T-helper 2 cell treated with Interferon-gamma antibody and Interleukin-4, amounts not matched to agents 5 μg/mL and 100 μg/mL, for 36 hours (primary cell): ENCODE results near the gene KIF2C.
A peak's percentile ranks its signal among the peaks of the same experiment; 100 is the strongest.
"Not testable (repeated sequence)": the region's sequence is repeated elsewhere in the genome, so short reads cannot be mapped to it uniquely, and the experiment has no call there.

Source experiments
- DNase-seq: peaks from one replicate; pipeline ENCODE4 v3.0.0; 2021; ENCODE audit warnings: low spot score
- H3K27ac Mint-ChIP-seq: one replicate; pipeline ENCODE4 v1.8.0; 2021; ENCODE audit warnings: mild to moderate bottlenecking, mixed read lengths
- H3K27me3 Mint-ChIP-seq: one replicate; pipeline ENCODE4 v1.8.0; 2021; ENCODE audit warnings: low read depth, mixed read lengths
- H3K36me3 Mint-ChIP-seq: one replicate; pipeline ENCODE4 v1.8.0; 2021; ENCODE audit warnings: low read depth, mixed read lengths
- H3K4me1 Mint-ChIP-seq: one replicate; pipeline ENCODE4 v1.8.0; 2021; ENCODE audit warnings: low read depth, mixed read lengths
- H3K4me3 Mint-ChIP-seq: one replicate; pipeline ENCODE4 v1.8.0; 2022; ENCODE audit warnings: mild to moderate bottlenecking, moderate library complexity, mixed read lengths
- H3K9me3 Mint-ChIP-seq: one replicate; pipeline ENCODE4 v1.8.0; 2021; ENCODE audit warnings: mixed read lengths

The KIF2C gene

GRCh38 chr1:44802306-44803061 is 62.8 kb downstream of the KIF2C start:
- Mint-ChIP-seq H3K4me3 (peak overlapping the region; percentile 92), H3K4me1 (peaks cover 39% of the 10 kb centered on the region), H3K27me3 (no peaks in the 10 kb centered on the region), H3K36me3 (peaks cover 55% of the 10 kb centered on the region), H3K27ac (peak overlapping the region; percentile 97), H3K9me3 (no peaks in the 10 kb centered on the region)
- no peak for DNase-seq

- Mint-ChIP-seq H3K27ac (peak overlapping the region; percentile 72), H3K9me3 (no peaks in the 10 kb centered on the region), H3K27me3 (no peaks in the 10 kb centered on the region), H3K4me3 (peak overlapping the region; percentile 92), H3K36me3 (peaks cover 60% of the 10 kb centered on the region), H3K4me1 (peaks cover 44% of the 10 kb centered on the region)
- no peak for DNase-seq
Measured at GRCh38 chr1:44803062-44803311, 63.4 kb downstream of the KIF2C start.

DNA sequence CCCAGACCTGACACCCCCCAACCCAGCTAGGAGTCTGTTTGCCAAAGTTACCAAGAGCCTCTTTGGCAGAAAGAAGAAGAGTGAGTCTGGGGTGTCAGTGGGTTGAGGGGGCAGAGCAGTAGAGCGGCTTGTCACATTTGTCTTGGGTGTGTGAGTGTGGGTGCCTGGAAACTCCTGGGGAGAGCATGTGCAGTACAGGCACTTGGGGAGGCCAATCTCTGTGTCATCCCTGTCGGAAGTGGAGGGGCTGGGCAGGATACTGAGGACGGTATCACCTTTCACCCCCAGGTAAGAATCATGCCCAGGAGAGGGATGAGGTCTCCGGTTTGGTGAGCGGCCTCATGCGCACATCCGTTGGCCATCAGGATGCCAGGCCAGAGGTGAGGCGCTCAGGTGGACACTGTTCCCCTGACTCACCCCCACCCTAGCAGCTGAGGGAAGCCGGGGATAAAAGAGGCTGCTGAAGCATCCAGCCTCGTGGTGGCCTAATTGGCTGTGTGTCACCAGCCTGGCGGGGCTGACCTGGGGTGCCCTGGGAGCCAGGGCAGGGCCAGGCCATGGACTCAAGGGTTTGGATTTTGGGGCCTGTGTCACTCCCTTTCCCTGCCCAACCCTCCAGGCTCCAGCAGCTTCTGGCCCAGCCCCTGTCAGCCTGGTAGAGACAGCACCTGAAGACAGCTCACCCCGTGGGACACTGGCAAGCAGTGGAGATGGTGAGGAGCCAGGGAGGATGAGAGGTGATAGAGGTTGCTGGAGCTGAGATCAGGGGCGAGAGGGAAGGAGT is 63.9 kb downstream of the KIF2C start:
- H3K36me3 Mint-ChIP-seq: peaks cover 61% of the 10 kb centered on the region
- no peak for DNase-seq
- H3K4me3 Mint-ChIP-seq: peak overlapping the region; percentile 92
- H3K27me3 Mint-ChIP-seq: no peaks in the 10 kb centered on the region
- H3K9me3 Mint-ChIP-seq: no peaks in the 10 kb centered on the region
- peaks cover 48% of the 10 kb centered on the region for H3K4me1 Mint-ChIP-seq
- peak overlapping the region; percentile 77 for H3K27ac Mint-ChIP-seq

- peaks cover 64% of the 10 kb centered on the region for H3K36me3 Mint-ChIP-seq
- H3K27ac Mint-ChIP-seq: peak overlapping the region; percentile 77
Measured at GRCh38 chr1:44805311-44806024, 65.8 kb downstream of the KIF2C start.

DNA sequence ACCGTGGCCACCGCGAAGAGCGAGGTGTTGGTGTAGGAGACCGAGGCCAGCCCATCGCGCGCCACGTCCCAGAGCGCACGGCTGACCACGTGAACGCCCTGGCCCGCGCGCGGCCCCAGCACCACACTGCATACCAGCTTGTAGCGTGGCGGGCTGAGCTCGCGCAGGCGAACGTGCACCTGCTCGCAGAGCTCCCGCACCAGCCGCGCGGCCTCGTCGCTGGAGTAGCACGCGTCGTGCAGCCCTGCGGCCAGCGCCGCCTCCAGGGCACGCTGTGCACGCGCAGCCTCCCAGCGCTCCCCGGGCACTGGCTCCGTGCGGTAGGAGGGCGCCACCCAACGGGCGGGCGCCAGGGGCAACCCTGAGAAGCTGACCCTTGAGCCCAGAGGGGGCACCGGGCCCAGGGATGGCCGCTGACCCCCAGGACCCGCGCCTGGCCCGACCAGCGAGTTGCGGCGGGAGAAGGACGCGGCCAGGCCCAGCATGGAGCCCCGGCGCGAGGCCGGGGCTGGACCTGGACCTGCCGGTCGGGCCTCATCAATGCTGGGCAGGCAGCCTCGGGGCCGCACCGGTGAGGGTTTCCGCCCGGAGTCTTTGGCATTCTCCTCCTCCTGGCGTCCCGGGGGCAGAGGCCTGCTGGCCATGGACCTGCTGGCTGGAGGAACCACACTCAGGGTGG is 66.5 kb downstream of the KIF2C start:
- no peak overlapping the region for H3K4me3 Mint-ChIP-seq
- no peaks in the 10 kb centered on the region for H3K27me3 Mint-ChIP-seq
- peak overlapping the region; percentile 99 for H3K27ac Mint-ChIP-seq
- peaks cover 65% of the 10 kb centered on the region for H3K36me3 Mint-ChIP-seq
- no peak for DNase-seq
- H3K4me1 Mint-ChIP-seq: peaks cover 62% of the 10 kb centered on the region
- H3K9me3 Mint-ChIP-seq: no peaks in the 10 kb centered on the region

More at GRCh38 chr1:44805311-44806024, 65.8 kb downstream of the KIF2C start:
- Mint-ChIP-seq H3K4me1 (peaks cover 56% of the 10 kb centered on the region), H3K27me3 (no peaks in the 10 kb centered on the region), H3K9me3 (no peaks in the 10 kb centered on the region), H3K4me3 (no peak overlapping the region)
- no peak for DNase-seq

DNA sequence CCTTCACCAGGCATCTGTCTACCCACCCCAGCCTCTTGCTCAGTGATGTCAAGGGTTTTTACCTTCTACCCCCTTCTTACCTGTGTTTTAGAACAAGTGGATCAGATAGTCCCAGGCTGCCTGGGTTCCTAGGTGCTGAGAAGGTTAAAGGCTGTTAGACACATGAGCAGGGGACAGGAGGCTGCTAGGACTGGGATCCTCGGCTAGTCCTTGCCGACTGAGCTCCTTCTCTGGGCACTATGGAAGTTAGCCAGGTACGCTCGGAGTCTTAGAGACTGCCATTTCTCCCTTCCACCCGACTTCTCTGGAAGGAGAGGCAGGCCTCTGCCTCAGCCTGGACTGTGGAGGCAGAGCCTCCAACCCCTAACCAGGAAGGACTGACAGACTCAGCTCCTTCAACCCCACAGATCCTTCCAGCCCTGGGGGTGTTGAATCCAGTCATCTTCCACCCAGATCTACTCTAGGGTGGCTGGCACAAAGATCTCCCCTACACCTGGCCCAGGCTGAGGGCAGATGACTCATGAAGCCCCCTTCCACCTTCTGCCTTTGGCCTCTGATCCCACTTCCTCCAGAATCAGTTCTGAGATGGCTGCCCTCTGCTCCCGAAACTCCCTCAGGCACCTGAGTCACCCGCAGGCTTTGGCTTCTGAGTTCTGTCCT is 67.2 kb downstream of the KIF2C start, which contains the start of gene DYNLT4:
DYNLT4 (minus strand) TSS at position 648 of the 660 bp plus-strand sequence. CDS start 683 bp downstream, outside the sequence.
- Mint-ChIP-seq H3K36me3 (peaks cover 67% of the 10 kb centered on the region), H3K4me3 (peak within 1 kb of the TSS; percentile 79), H3K27me3 (no peaks in the 10 kb centered on the region)

DNA sequence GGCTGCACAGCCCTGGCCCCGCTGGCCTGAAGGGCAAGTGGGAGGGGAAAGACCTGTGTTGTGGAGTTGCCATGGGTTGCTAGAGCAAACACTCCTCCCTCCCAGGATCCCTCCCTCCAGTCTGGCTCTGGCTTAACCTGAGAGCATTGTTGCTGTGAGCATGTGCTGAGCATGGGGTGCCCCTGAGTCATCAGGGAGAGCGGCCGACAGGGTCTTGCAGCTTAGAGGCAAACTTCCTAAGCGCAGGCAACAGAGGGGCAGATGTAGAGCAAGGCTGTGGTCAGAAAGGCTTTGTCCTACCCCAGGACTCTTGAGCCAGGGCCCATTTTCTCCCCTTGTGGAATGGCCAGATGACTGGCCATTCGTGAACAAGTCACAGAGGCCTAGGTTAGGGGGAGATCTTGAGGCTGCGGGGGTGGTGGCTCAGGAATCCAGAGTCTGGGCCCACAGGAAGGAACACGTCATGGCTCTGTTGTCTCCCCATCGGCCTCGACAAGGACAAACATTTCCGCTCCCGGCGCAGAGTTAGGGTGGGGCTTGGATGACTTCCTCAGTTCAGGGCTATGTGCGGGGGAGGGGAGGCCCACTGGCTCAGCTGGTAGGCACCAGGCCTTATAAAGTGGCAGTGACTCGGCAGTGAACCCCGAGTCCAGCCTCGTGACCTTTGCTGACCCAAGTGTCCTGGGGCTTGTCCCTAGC is 67.9 kb downstream of the KIF2C start:
- DNase-seq: peak; percentile 92
- peaks cover 66% of the 10 kb centered on the region for H3K4me1 Mint-ChIP-seq
- peak overlapping the region; percentile 79 for H3K4me3 Mint-ChIP-seq
- H3K9me3 Mint-ChIP-seq: no peaks in the 10 kb centered on the region
- H3K27me3 Mint-ChIP-seq: no peaks in the 10 kb centered on the region
- peaks cover 61% of the 10 kb centered on the region for H3K36me3 Mint-ChIP-seq
- peak overlapping the region; percentile 99 for H3K27ac Mint-ChIP-seq

More for the DNA sequence above, 67.2 kb downstream of the KIF2C start, which contains the start of gene DYNLT4:
- Mint-ChIP-seq H3K9me3 (no peaks in the 10 kb centered on the region), H3K4me1 (peaks cover 67% of the 10 kb centered on the region), H3K27ac (peak within 1 kb of the TSS; percentile 99)
- no peak for DNase-seq

DNA sequence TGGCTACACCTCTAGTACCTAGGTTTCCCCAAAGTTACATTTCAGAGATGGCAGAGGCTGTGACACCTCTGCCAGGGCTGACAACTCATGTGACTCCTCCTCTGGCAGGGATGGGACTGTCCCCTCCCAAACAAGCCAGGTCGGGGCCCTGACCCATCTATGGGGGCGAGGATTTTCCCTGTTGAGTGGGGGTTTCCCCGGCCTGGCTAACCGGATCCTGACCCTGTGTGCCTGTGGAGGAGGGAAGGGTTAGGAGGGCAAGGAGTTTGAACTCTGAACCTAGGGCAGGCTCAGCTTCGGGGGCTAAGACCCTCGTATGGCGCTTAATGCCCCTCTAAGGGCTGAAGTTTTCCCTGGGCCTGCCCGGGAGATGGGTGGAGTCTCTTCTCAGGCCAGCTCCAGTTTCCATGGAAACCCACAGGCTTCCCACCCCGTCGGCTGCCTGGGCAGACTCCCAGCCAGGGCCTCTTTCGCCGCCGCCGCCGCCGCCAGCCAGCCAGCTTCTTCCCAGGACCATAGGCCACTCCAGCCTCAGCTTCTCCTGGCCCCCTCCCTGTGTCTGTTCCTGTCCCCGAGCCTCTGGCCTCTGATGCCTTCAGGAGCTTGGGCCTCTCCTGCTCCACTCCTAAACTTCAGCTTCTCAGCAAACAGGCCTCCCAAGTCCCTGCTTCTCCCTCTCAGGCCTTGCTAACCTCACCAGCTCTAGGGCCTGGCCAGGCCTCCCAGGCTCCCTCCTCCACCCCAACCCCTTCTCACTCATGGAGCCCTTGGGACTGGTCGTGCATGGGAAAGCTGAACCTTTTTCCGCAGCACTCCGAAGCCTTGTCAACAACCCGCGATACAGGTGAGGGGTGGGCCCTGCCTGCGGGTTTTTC is 68.7 kb downstream of the KIF2C start, which contains the start of gene BTBD19:
BTBD19 (plus strand) TSS at position 461 of the 875 bp plus-strand sequence; CDS start at position 759, 298 bp downstream.
- DNase-seq: peak; percentile 90
- H3K4me1 Mint-ChIP-seq: peaks cover 60% of the 10 kb centered on the region

GRCh38 chr1:44808938-44809917 is 69.6 kb downstream of the KIF2C start:
- no peaks in the 10 kb centered on the region for H3K27me3 Mint-ChIP-seq
- no peaks in the 10 kb centered on the region for H3K9me3 Mint-ChIP-seq
- H3K4me3 Mint-ChIP-seq: peak overlapping the region; percentile 79
- H3K27ac Mint-ChIP-seq: peak overlapping the region; percentile 99
- DNase-seq: peak; percentile 92
- peaks cover 55% of the 10 kb centered on the region for H3K36me3 Mint-ChIP-seq
- H3K4me1 Mint-ChIP-seq: peaks cover 62% of the 10 kb centered on the region

More for the DNA sequence above, 68.7 kb downstream of the KIF2C start, which contains the start of gene BTBD19:
- no peaks in the 10 kb centered on the region for H3K9me3 Mint-ChIP-seq
- H3K27me3 Mint-ChIP-seq: no peaks in the 10 kb centered on the region
- peak within 1 kb of the TSS; percentile 79 for H3K4me3 Mint-ChIP-seq
- peak within 1 kb of the TSS; percentile 99 for H3K27ac Mint-ChIP-seq
- H3K36me3 Mint-ChIP-seq: peaks cover 57% of the 10 kb centered on the region

- Mint-ChIP-seq H3K36me3 (peaks cover 52% of the 10 kb centered on the region), H3K4me1 (peaks cover 66% of the 10 kb centered on the region), H3K27ac (peak overlapping the region; percentile 99), H3K27me3 (no peaks in the 10 kb centered on the region), H3K4me3 (peak overlapping the region; percentile 79), H3K9me3 (no peaks in the 10 kb centered on the region)
- peak; percentile 35 for DNase-seq
Measured at GRCh38 chr1:44810101-44810761, 70.6 kb downstream of the KIF2C start.

- not testable (repeated sequence) for DNase-seq, H3K9me3 Mint-ChIP-seq, H3K27me3 Mint-ChIP-seq
- Mint-ChIP-seq H3K36me3 (peaks cover 51% of the 10 kb centered on the region), H3K4me1 (peaks cover 67% of the 10 kb centered on the region), H3K27ac (peak overlapping the region; percentile 99), H3K4me3 (peak overlapping the region; percentile 79)
Measured at GRCh38 chr1:44810762-44811105, 71.1 kb downstream of the KIF2C start.
